Measurements from ENCODE around the gene STAT5A.
"Not testable (repeated sequence)": the region's sequence is repeated elsewhere in the genome, so short reads cannot be mapped to it uniquely, and the experiment has no call there.

The STAT5A gene

DNA sequence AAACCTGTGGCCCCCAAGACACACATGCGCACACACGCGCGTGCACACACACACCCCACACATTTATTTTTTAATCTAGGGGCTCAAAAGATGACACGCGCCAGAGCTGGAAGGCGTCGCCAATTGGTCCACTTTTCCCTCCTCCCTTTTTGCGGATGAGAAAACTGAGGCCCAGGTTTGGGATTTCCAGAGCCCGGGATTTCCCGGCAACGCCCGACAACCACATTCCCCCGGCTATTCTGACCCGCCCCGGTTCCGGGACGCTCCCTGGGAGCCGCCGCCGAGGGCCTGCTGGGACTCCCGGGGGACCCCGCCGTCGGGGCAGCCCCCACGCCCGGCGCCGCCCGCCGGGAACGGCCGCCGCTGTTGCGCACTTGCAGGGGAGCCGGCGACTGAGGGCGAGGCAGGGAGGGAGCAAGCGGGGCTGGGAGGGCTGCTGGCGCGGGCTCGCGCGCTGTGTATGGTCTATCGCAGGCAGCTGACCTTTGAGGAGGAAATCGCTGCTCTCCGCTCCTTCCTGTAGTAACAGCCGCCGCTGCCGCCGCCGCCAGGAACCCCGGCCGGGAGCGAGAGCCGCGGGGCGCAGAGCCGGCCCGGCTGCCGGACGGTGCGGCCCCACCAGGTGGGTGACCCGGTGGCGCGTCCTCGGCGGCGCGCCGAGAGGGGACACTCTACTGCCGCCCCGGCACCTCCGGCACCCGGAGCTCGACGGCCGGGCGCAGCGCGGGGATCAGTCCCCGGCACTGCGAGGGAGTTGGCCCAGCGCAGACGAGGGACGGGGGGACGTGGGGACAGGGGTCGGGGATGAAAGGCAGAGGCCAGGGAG, at the start of gene STAT5A:
Gene STAT5A (plus strand): TSS at position 522 of the 826 bp plus-strand sequence. CDS start 914 bp downstream, outside the sequence.
- no peak for FAIRE-seq

- not testable (repeated sequence) for FAIRE-seq
Observed at GRCh38 chr17:42239576-42239975, 48.7 kb upstream of the STAT5A start.

- no peak for FAIRE-seq
Observed at GRCh38 chr17:42240201-42240600, 48.1 kb upstream of the STAT5A start.

- FAIRE-seq: not testable (repeated sequence)
Observed at GRCh38 chr17:42240863-42241262, 47.4 kb upstream of the STAT5A start.

GRCh38 chr17:42241871-42242270, 46.4 kb upstream of the STAT5A start:
- FAIRE-seq: no peak

GRCh38 chr17:42243493-42243982, 44.8 kb upstream of the STAT5A start:
- FAIRE-seq: no peak

DNA sequence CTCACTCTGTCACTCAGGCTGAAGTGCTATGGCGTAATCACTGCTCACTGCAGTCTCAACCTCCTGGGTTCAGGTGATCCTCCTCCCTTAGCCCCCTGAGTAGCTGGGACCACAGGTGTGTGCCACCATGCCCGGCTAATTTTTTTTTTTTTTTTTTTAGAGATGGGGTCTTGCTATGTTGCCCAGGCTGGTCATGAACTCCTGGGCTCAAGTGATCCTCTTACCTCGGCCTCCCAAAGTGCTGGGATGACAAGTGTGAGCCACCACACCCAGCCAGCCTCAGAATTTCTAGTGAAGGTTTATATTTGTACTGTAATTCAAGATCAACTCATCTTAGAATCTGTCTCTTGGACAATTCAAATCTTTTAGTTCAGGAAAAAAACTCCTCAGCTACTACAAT, 44.2 kb upstream of the STAT5A start:
- FAIRE-seq: not testable (repeated sequence)

DNA sequence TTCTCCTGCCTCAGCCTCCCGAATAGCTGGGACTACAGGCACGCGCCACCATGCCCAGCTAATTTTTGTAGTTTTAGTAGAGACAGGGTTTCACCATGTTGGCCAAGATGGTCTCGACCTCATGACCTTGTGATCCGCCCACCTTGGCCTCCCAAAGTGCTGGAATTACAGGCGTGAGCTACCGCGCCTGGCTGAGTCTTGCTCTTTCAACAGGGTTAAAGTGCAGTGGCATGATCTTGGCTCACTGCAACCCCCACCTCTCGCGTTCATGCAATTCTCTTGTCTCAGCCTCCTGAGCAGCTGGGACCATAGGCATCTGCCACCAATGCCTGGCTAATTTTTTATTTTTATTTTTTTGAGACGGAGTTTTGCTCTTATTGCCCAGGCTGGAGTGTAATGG, 43.1 kb upstream of the STAT5A start:
- not testable (repeated sequence) for FAIRE-seq

DNA sequence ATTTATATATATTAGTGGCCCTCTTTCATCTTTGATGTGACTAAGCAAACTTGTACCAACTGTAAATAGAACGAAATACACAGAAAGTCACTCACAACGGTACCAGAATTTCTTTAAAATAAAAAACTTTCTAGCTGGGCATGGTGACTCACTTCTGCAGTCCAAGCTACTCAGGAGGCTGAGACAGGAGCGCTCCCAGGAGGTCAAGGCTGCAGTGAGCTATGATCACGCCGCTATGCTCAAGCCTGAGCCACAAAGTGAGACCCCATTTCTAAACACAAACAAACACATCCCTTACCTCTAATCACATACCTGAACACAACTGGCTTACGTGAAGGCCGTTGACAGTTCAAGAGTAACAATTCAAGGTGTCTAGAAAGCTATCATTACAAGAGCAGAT, 41.8 kb upstream of the STAT5A start:
- FAIRE-seq: no peak

DNA sequence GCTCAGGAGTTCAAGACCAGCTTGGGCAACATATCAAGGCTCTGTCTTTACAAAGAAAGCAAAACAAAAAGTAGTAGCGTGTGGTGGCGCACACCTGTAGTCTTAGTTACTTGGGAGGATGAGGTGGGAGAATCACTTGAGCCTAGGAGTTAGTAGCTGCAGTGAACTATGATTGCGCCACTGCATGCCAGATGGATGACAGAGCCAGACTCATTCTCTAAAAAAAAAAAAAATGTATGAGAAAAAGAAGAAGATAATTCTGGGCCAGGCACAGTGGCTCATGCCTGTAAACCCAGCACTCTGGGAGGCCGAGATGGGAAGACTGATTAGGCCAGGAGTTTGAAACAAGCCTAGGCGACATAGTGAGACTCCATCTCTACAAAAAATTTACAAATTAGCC, 40.6 kb upstream of the STAT5A start:
- FAIRE-seq: no peak

DNA sequence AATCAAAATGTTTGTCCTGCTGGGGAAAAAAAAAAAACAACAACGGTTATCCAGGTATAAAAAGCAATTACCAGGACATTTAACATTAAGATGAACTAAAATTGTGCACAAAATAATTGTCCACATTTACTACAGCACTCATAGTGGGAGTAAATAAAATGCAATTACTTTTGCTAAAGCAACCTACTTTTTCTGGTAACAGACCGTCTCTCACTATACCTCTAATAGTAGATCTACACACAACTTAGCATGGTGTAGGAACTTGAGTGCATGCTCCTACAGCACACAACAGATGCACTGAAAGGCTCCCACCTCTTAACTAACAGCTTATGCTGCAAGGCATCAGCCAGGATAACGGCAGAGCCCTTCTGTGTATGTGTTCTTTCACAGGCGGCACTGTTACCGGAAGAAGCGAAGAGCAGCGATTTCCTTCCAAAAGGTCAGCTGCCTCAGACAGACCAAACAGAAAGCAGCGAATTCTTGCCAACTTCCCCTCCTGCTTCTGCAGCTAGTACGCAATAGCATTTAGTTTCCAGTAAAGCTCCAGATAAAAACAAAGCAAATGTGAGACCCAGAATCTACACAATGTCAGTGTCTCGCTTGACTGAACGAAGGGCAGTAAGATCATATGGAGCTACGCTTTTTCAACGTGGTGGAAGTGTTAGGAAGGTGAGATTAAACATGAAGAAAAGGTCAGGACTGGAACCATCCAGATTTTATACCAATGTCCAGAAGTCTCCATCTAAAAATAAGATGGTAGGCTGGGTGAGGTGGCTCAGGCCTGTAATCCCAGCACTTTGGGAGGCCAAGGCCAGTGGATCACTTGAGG, 39.7 kb upstream of the STAT5A start:
- peak; percentile 26 for FAIRE-seq

GRCh38 chr17:42249681-42250446, 38.4 kb upstream of the STAT5A start:
- FAIRE-seq: no peak

- FAIRE-seq: no peak
Observed at GRCh38 chr17:42251115-42251514, 37.2 kb upstream of the STAT5A start.

- no peak for FAIRE-seq
Observed at GRCh38 chr17:42252597-42253550, 35.4 kb upstream of the STAT5A start.

GRCh38 chr17:42253578-42253977, 34.7 kb upstream of the STAT5A start:
- no peak for FAIRE-seq

DNA sequence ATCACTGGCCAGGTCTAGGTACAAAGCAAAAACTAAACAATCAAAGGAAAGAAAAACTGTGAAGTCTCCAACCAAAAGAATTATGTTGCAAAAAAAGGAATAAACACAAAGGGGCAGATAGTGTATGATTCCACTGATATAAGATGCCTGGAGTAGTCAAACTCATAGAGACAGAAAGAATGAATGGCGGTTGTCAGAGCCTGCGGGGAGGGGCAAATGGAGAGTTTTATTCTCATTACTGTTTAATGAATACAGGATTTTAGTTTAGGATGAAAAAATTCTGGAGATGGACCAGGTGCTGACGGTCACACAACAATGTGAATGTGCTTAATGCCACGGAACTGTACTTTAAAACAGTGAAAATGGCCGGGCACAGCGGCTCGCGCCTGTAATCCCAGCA, 32.9 kb upstream of the STAT5A start:
- no peak for FAIRE-seq

DNA sequence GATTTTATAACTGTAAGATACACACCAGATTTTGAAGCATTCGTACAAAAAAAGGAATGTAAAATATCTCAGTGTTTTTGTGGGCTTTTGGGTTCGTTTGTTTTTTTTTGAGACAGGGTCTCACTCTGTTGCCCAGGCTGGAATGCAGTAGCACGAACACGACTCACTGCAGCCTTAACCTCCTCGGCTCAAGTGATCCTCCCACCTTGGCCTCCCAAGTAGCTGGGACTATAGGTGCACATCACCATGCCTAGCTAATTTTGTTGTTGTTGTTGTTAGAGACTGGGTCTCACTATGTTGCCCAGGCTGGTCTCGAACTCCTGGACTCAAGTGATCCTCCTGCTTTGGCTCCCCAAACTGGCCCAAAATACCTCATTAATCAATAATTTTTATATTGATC, 28.0 kb upstream of the STAT5A start:
- FAIRE-seq: no peak

- not testable (repeated sequence) for FAIRE-seq
Observed at GRCh38 chr17:42264366-42264765, 23.9 kb upstream of the STAT5A start.

DNA sequence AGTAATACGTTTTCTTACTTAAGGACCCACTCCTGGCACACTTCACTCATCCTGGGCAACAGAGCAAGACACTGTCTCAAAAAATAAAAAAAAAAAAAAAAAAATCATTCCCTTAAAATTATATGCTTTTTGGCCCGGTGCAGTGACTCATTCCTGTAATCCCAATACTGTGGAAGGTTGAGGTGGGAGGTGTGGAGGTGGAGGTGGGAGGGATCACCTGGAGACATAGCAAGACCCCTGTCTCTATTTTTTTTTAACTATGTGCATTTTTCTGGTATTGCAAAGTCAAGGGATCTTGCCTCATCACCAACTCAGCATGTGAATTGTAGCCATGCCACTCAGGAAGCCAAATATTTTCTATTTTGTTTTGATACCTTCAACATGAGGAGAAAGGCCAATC, 21.8 kb upstream of the STAT5A start:
- no peak for FAIRE-seq

GRCh38 chr17:42266918-42267766, 21.2 kb upstream of the STAT5A start:
- FAIRE-seq: peak; percentile 89

DNA sequence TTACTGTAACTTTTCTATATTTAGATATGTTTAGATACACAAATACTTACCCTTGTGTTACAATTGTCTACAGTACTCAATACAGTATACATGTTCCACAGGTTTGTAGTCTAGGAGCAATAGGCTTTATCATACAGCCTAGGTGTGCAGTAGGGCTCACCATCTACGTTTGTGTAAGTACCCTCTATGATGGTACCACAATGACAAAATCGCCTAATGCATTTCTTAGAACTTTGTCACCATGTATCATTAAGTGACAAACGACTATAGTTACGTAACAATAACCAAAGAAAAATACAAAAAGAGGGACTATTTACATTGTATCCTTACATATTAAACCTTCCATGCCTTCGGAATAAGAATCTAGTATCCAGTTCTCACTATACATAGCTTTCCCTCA, 20.1 kb upstream of the STAT5A start:
- no peak for FAIRE-seq

Measured in endometrium (tissue), 2 donors.